ENCODE measurements around the gene SLC7A11.

- TF ChIP-seq CTCF (conservative IDR thresholded peaks at IDR 0.05; ENCODE audit: low read depth, low read length): no peak
- TF ChIP-seq EZH2phosphoT487 (IDR thresholded peaks at IDR 0.05; ENCODE audit: borderline replicate concordance, low read length): no peak
- no peak for TF ChIP-seq EZH2 (IDR thresholded peaks at IDR 0.05; ENCODE audit: low read length, unreplicated experiment)
These were observed 51.7 kb downstream of the SLC7A11 start for GRCh38 chr4:138190452-138190858.

All from PC-3 (cell line).